GM08714 (cell line): ENCODE data around the gene CDH12.
"Not testable (repeated sequence)": the region's sequence is repeated elsewhere in the genome, so short reads cannot be mapped to it uniquely, and the experiment has no call there.

Experiments
- H3K4me3 ChIP-seq: fragments of 200-500 bp; sonication (Bioruptor generic); 2 replicates; pipeline ENCODE4 v1.5.1; 2014; ENCODE audit warnings: mild to moderate bottlenecking, low read length, inconsistent platforms
- ZNF274 ChIP-seq: IDR thresholded peaks from 2 replicates; pipeline ENCODE4 v1.6.1; 2012; ENCODE audit warnings: mild to moderate bottlenecking, low read depth, low read length

CDH12 gene

GRCh38 chr5:22036061-22036460 lies 817.1 kb downstream of the CDH12 start:
- no peak overlapping the region for H3K4me3 ChIP-seq
- TF ChIP-seq ZNF274, result no peak

- H3K4me3 ChIP-seq, result no peak overlapping the region
- no peak for TF ChIP-seq ZNF274
These were observed 820.1 kb downstream of the CDH12 start for GRCh38 chr5:22033066-22033465.

DNA sequence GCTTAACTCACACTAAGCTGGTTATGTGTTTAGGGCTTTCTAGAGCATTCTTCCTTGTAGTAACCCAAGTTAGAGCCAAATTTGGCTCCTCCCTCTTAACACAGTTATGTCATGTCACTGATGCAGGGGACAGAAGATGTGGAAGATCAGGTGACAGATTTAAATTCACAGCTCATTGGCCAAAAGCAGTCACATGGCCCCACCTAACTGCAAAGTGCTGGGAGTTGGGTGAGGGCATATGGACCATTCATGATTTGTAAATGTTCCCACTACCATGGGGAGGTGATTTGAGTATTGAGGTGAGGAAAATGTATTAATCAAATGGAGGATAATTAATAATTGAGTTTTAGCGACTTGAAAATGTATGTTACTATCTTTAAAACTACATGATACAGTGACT lies 829.4 kb downstream of the CDH12 start:
- no peak overlapping the region for H3K4me3 ChIP-seq
- TF ChIP-seq ZNF274, result no peak

GRCh38 chr5:22012893-22013292 lies 840.3 kb downstream of the CDH12 start:
- H3K4me3 ChIP-seq, result not testable (repeated sequence)

- H3K4me3 ChIP-seq, result not testable (repeated sequence)
These were observed 842.3 kb downstream of the CDH12 start for GRCh38 chr5:22010808-22011207.

GRCh38 chr5:22001097-22001496 lies 852.0 kb downstream of the CDH12 start:
- not testable (repeated sequence) for H3K4me3 ChIP-seq

DNA sequence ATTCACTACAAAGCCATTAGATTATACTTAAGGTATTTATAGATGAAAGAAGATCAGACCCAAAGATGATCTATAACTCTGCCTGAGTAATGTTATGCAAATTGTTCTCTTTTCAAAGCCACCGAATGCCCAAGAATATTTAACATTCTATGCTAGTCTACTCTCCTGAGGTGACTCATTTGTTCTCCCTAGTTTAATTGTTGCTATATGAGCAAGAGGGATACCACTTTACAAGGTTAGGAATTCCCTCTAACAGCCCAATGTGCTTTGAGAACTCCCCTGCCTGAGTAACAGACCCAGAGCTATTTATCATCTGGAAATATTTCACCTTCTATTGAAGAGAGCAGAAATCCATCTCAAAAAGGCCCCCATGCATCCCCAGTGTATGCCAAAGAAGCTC lies 867.3 kb downstream of the CDH12 start:
- H3K4me3 ChIP-seq, result not testable (repeated sequence)

- not testable (repeated sequence) for H3K4me3 ChIP-seq
These were observed 901.6 kb downstream of the CDH12 start for GRCh38 chr5:21951571-21951970.

GRCh38 chr5:21931116-21931515 lies 922.0 kb downstream of the CDH12 start:
- TF ChIP-seq ZNF274, result no peak
- no peak overlapping the region for H3K4me3 ChIP-seq

GRCh38 chr5:21919414-21920022 lies 933.6 kb downstream of the CDH12 start:
- no peak overlapping the region for H3K4me3 ChIP-seq
- no peak for TF ChIP-seq ZNF274

DNA sequence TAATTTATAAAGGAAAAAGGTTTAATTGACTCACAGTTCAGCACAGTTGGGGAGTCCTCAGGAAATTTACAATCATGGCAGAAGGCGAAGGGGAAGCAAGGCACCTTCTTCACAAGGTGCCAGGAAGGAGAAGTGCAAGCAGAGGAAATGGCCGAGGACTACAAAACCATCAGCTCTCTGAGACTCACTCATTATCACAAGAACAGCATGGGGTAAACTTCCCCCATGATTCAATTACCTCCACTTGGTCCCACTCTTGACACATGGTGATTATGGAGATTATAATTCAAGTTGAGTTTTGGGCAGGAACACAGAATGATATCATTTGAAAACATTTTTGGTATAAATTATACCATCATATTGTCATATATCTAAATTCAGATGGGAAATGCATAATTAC lies 934.7 kb downstream of the CDH12 start:
- no peak for TF ChIP-seq ZNF274
- no peak overlapping the region for H3K4me3 ChIP-seq

- no peak overlapping the region for H3K4me3 ChIP-seq
- no peak for TF ChIP-seq ZNF274
These were observed 942.4 kb downstream of the CDH12 start for GRCh38 chr5:21910731-21911130.

- no peak for TF ChIP-seq ZNF274
These were observed 957.3 kb downstream of the CDH12 start for GRCh38 chr5:21895766-21896350.

GRCh38 chr5:21893161-21893560 lies 960.0 kb downstream of the CDH12 start:
- no peak overlapping the region for H3K4me3 ChIP-seq
- no peak for TF ChIP-seq ZNF274

More at GRCh38 chr5:21895766-21896350, 957.3 kb downstream of the CDH12 start:
- no peak overlapping the region for H3K4me3 ChIP-seq

DNA sequence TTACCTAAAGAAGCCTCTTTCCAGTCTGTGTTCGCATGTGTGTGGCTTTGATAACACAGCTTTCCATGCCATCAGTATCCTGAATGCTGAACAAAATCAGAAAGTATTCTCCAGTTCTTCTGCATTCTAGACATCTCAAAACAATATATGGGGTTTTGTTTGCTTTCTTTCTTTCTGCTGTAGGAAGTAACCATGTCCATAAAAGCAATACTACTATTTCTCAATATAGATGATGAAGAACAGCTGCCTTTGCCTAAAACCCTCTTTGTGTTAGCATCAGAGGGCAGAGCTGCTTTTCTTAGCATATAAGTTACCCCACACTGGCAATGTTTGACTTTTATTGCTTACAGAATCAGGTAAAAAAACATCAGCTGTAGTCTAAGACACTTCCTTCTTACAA lies 963.6 kb downstream of the CDH12 start:
- TF ChIP-seq ZNF274, result no peak

DNA sequence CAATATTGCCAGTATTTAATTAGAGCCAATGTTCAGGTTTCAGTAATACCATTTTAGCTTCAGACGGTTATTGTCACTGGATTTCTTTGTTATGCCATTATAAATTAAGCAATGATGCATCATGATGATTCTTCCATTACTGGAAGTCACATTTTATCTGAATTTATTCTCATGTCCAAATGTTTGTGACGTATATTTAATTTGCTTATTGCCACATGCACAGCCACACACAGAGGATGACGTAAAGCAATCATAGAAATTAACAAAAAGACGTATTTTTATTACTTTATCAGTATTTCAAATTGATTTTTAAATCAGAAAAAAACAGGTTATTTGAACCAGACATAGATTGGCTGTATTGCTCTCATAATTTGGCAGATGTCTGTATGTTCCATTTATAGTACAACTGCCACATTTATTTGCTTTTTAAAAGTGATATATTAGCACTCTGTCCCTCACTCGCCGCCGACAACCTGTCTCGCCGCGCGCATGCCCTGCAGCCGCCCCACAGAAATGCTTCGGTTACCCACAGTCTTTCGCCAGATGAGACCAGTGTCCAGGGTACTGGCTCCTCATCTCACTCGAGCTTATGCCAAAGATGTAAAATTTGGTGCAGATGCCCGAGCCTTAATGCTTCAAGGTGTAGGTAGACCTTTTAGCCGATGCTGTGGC lies 970.9 kb downstream of the CDH12 start:
- no peak for TF ChIP-seq ZNF274
- no peak overlapping the region for H3K4me3 ChIP-seq

More for the DNA sequence above, 963.6 kb downstream of the CDH12 start:
- no peak overlapping the region for H3K4me3 ChIP-seq
